GM18907 (cell line): ENCODE data around the gene CEP104.

Source experiments
- ATAC-seq: cut with Tn5 transposase; IDR thresholded peaks from one replicate; pipeline ENCODE4 v1.9.1; 2021; ENCODE audit warnings: mild to moderate bottlenecking, moderate library complexity; ENCODE audit not compliant: unreplicated experiment

CEP104 gene

DNA sequence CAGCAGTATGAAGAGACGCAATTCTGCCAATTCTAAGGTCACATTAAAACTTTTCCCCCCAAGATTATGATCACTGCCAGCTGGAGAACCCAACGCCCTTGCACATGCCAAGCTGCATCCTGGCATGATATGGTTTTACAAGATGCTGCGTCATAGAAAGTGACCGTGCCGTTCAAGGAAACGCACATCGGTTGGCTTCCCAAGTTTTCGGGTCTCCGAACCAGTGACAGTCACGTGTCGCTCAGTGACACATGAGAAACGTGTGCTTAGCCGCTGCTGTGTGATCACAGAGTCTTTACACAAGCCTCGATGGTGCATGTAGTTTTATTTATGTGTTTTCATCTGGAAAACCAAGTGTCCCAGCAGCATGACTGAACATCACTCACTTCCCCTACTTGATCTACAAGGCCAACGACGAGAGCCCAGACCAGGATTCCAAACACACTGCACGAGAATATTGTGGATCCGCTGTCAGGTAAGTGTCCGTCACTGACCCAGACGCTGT lies 77.0 kb downstream of the CEP104 start:
- no peak for ATAC-seq

DNA sequence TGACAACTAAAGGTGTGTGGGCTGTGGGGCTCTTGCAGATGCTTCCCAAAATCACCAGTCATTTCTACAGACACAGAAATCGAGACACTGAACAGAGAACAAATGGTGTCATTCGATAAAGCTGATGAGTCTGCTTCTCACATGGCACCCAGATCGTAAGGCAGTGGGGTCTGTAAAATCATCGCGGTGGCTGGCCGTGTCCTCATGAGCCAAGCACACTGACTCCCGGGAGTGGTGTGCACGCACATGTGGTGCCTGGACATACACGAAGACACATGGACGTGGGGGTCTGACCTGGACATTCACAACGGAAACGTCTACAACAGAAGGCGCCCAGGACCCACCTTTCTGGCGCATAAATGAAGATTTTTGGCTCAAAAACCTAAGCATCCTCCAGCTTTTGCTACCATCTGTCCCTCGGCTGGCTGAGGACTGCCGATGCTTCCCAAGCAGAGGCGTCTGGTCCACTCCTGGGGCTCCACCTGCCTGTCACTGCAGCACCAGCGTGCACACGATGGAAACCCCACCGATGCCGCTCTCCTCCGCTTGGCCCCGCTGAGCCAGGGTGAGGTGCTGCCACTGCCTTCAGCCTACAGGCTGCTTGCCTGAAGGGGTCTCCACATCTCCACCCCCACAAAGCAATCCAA lies 77.6 kb downstream of the CEP104 start:
- ATAC-seq, result no peak

DNA sequence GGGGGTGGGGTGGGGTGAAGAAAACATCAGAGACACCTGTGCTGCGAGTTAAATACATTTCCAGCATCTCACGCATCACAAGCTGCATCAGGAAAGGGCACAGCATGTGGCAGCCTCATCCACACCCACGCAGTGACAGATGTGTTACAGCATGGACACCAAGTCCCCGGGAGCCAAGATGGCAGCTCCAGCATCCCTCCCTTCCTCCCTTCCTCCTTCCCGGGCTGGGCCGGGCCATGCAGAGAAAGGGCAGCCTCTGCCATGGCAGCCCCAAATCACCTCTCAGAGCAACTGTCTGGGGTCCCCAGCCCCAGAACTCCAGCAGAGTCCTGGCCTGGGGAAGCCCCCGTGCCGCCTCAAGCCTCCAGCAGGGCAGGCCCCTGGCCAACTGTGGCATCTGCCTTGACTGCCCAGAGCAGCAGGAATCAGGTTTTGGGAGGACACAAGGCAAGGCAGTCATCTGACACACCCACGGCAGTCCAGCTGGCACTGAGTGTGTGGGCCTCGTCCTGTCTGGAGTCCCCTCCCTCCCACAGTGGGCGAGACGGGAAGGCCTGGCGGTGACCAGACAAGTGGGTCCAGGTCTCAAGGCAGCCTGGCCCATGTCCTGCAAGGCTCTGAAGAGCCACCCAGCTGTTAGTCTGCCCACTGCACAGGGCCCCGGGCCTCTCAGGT lies 78.3 kb downstream of the CEP104 start:
- no peak for ATAC-seq

DNA sequence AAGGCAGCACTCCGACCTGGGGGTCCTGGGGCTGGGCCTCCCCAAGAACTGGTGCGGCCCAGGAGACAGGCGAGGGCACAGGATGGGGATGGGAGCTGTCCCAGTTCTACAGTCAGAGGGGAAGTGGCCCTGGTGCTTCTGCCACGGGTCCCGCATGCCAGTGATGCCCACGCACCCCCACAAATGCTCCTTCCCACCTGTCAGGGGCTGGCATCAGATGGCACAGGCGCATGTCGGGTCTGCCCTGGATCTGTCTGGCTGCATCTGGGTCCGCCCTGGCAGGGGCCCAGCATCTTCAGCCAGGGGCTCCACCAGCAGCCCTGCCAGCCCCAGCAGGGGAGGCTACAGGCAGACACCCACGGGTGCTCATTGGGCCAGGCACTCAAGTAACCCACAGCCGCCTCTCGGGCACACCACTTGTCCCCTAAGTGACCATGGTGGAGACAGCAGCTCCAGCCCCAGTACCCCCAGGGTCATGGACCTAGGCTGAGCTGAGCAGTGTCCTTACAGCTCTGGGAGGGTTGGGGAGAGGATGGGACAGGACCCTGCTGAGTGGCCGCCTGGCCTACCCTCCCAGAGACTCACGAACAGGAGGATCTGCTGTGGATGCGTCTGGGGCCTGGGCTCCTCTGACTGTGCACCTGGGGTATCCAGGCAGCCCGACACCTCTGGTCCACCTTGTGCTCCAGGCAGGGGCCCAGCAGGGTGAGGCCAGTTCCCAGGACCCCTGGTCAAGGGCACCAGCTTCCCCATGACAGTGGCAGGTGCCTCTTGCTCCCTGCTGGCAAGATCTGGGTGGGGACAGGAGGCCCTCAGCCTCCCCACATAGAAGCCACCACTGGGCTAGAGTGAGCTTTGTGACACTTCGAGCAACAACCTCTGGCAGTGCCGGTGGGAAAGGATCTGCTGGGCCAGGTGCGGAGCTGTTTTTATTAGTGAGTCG lies 79.1 kb downstream of the CEP104 start:
- no peak for ATAC-seq

DNA sequence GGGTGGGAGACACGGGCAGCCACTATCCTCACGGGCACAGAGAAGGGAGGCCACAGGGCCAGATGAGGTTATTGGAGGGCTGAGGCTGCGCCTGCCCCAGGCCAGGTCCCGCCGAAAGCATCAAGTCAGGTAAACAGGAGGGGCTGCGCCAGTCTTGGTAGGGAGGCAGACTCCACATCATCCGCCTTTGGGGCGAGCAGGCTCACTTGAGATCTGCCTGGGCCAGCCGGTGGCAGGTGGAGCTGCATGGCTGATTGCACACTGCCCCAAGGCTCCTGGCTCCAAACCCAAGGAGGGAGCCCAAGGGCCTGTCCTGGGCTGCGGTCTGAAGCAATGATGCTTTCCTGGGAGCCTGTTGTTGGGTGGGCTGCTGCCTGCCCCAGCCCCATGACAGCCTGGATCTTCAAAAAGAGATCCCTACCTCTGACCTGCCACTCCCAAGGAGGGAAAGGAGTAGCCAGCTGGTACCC lies 79.9 kb downstream of the CEP104 start:
- ATAC-seq, result no peak

DNA sequence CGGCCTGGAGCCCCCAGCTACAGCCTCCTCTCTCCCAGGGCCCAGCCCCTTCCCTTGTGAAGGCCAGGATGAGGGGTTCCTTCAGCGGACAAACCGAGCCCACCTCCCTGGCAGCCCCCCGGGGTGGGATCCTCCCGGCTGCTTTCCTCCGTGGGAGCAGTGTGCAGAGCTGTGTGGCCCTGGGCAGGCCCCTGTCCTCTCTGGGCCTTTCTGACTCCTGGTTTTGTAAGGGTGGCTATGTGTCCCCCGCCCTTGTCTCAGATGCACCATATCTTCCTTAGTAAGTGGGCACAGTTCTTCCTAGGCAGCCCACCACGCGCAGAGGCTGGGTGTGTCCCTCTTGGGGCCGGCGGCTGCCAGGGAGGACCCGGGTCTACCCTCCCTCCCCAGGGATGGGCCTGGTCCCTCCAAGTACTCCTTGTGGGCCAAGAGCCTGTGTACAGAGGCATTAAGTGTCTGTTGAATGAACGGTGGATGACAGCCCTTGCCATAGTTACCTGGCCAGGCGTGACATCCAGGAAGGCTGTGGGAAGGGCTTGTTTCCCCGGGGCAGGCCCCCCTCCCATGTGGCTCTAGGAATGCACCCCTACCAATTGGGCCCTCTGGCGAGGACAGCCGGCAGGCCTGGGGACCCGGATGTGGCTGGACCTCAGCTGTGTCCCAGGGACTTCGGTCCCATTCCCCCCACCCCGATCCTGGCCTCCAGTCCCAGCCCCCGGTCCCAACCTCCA lies 80.6 kb downstream of the CEP104 start:
- no peak for ATAC-seq

DNA sequence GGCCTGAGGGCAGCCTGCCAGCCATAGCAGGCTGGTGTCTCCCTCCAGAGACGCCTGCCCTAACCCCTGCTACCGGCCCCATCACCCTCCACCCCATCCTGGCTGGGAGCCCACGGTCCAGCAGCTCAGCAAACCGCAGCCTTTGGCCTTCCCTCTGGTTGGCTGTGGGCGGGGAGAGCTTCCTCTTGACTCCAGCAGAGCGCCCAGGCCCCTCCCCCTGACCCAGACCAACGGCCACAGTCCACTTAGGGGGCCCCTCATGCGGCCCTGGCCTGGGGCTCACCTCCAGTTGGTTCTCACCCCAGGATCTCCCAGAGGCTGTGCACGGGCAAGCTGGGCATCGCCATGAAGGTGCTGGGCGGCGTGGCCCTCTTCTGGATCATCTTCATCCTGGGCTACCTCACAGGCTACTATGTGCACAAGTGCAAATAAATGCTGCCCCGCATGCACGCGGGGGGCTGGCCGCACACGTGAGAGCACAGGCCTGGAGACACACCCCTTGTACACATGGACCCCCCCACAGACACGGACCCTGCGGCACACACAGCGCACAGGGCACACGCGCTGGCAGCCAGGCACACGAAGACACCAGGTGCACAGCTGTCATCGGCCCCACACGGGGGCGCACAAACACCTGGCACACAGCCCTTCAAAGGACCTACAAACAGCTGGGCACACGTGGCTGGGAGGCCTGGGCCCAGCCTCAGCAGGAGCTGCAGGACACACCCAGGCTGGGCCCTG lies 81.4 kb downstream of the CEP104 start:
- no peak for ATAC-seq

DNA sequence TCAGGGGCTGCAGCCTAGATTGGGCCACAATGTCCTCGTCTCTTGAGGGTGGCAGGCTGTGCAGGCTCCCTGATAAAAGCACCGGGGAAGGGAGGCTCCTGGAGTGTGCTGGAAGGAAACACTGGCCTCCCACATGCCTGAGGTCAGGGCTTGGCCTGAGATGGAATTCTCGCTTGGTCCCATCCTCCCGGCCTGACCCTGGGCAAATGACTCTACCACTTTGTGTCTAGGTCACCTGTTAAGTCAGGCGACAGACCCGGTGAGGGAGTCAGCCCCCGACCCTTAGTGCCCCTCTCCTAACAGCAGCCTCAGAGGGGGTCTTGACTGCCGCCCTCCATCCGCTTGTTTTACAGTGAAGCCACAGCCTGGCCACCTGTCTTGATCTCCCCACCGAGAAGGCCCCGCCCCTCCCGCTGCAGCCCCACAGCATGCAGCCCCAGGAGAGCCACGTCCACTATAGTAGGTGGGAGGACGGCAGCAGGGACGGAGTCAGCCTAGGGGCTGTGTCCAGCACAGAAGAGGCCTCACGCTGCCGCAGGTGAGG lies 82.0 kb downstream of the CEP104 start:
- ATAC-seq, result no peak

DNA sequence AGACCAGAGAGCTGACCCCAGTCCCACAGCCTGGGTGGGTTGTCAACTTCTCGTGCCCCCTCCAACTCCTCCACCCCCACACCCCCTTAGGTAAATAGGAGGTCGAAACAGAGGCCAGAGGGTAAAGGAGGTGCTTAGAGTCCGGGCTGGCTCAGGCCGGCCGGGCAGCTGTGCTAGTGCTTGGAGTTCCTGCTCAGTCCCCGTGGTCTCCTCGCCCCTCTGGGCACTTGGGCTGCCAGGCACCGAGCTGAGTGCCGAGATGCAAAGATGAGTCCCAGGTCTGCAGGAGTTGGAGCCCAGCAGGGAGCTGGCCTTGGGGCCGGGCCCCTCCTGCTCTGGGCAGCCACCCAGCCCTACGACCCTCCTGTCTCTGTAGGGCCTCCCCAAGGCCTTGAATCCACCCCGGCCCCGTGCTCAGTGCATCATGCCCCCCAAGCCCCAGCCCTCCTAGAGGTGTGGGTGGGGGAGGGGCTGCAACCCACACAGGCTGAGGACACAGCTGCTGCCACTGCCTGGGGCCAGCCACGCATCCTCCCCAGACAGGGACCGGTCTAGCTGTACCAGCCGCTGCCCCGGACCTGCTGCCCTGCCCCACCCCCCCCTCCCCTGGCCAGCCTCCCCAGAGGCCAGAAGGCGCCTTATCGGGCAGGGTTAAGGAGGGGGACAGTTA lies 82.6 kb downstream of the CEP104 start:
- ATAC-seq, result no peak

DNA sequence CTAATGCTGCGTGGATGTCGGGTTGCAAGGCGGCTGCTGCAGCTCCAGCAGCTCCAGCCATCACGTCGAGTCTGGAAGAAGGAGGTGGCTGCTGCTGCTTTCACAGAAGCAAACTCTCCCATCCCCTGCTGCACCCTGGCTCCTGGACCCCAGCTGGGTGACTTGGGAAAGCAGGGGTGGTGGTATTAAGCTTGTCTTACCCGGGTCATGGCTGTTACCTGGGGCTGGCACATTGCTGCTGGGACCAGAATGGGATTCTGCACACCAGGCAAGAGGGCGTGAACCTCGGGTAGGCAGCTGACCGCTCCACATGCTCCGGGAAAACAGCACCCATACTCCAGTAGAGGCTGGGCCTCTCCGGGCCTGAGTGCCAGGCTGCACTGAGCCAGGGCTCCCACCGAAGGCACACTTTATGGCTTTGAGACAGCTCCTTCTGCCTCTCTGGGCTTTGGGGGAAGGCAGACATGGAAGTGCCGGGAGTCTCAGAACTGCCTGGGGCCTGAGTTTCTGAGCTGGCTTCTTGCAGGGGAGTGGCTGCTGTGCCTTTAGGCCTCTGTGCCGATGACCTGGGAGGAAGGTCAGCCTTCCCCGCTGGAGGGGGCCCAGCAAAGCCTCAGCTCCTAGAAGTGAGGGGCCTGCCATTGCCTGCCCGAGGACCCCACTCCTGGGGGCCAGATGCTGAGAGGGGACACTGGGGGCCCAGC lies 83.3 kb downstream of the CEP104 start:
- no peak for ATAC-seq

DNA sequence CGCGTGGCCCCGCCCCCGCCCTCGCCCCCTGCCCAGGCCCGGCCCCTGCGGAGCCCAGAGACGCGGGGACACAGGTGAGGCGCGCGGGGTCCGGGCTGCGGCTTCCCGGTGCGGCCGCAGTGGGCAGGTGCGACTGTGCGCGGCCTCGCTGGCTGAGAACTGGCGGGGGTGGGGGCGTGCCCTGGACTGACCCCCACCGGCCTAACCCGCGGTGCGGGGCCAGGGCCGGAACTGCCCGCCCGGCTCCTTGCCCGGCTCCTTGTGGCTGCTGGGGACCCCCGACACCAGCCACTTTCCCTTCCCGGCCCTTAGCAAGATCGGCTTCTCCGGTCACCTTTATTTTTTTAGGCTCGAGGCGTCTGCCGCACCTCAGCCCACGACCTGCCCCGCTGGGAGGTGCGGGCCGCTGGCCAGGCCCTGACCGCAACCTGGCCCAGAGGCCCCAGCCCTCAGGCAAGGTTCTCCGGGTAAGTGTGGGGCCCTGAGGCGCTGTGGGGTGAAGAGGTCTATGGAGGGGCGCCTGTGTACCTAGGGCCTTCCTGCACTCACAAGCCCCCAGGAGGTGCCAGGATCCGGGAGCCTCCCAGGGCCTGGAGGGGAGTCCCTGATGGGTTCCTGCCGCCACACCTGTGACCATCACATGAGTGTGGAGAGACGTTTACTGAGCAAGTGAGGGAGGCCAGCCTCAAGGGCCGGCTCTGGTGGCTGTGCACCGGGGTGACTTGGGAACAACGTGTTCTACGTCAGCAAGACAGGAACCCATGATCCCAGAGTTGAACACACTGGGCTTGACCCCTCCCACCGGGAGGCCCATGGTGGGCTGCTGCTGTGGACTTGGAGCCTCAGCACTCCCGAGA lies 84.1 kb downstream of the CEP104 start, which contains the start of gene SMIM1:
Gene SMIM1, plus strand, starts transcription at position 35 of the 857 bp plus-strand sequence. CDS start 2,625 bp downstream, outside the sequence.
- no peak for ATAC-seq

DNA sequence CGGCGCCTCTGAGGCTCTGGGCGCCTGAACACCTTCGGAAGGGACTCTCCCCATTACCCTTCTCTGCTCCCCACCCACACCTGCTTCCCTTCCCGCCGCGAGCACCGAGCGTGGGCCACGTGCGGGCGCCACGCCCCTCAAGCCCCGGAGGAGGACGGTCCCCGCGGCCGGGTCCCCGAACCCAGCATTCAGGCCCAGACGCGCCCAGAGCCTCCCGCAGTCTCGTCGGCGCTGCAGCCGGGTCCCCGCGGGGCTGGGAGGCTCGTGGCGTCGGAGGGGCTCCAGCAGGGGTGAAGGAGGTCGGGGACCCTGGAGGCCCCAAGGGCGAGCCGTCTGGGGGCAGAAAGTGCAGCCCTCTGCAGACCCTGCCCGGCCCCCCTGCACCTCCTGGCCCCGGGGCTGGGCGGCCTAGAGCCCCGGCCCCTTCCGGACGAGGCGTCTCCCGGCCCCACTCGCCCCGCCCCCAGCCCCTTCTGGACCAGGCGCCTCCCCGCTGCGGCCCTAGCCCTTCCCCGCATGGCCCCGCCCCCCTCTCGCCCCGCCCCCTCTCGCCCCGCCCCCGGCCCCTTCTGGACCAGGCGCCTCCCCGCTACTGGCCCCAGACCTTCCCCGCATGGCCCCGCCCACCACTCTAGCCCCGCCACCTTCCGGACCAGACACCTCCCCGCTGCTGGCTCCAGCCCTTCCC lies 84.8 kb downstream of the CEP104 start:
- ATAC-seq, result peak; percentile 52

DNA sequence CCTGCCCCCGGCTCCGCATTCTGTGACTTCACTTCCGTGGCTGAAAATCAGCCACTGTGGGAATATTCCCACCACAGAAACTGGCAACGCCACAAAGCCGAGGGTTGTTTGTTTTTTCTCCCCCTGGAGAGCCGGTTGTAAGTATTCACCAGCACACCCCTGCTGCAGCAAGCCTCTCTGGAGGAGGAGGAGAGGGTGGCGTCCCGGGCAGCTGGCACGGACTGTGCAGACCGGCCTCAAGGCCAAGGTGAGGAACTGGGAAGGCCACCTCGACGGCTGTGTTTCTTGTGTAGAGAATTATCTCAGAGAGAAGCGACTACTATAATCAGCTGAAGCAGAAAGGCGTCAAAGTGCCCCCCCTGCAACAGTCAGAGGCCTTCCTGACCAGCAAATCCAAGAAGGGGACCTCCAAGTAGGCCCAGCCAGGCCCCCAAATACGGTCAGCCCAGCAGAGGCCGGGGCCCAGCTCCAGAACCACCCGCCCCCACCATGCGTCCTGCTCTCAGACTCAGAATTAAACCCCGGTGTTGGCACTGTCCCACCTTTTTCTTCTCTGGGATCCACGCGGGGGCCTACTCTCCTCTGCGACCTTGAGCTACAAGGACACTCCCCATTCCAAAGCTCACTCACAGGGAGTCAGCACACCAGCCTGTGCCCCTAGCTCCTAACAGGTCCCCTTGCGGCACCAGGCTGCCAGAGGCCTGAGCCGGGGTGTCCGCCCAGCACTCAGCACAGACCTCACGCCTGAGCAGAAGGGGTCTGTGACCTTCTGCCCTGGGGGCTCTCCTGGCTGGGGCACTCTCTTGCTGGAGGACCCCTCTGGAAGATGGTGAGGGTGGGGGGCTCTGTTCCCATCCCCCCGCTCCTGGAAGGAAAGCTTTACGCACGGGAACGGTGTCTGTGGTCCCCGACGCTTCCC lies 85.6 kb downstream of the CEP104 start:
- ATAC-seq, result no peak

DNA sequence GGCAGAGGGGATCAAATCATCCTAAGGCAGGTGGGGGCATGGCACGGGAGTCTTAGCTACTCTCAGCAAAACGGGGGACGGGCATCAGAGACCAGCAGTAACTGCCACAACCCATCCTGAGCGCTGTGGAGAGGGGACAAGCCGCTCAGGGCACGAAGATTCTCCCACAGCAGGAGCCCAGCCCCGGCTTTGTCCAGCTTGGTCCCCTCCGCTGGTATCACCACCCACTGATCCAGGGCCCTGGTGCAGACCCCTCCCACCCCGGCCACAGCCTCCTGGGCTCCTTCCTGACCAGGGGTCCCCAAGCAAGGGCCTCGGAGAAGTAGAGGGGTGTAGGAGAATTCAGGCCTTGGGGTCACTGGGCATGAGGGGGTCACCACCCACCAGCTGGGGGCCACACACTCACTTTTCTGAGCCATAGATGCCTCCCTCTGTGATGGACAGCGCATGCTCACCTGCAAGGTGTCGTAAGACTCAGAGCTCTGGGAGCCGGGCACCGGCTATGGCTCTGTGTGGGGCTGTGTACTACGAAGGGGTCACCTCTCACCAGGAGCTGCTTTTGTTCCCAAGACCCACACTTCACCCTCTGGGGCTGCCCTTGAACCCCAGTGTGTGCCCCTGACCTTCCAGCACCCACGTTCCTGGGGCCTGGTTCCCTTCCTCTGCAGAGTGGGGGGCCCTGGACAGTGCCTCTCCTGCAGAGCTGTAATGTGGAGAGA lies 86.8 kb downstream of the CEP104 start:
- ATAC-seq, result no peak

DNA sequence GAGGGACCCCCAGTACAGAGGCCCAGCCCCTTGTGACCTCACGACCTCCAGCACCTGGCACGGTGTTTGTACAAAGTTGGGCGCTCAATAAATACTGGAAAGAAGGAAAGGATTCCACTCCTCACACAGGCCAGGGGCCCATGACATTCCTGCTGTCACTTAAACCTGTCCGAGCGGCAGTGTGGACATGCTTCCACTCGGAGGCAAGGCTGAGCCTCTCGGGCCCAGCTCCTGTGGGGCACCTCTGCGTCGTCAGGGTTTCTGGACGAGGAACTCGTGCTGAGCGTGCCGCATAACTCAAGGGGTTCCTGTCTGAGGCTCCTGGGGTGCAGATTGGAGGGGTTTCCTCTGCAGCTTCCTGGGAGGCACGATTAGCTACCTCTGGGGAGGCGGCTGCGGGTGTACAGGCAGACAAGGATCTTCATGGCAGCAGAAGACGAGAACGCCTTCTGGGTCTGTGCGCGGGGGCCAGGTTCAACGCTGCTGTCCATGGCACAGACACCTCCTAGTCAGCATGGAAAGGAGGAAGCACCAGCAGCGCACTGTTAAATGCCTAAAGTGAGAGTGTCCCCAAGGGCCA lies 88.1 kb downstream of the CEP104 start:
- ATAC-seq, result no peak
